HUDEP-2 (cell line): ENCODE measurements around the gene TTLL13.
A peak's percentile ranks its signal among the peaks of the same experiment; 100 is the strongest.
"Not testable (repeated sequence)": the region's sequence is repeated elsewhere in the genome, so short reads cannot be mapped to it uniquely, and the experiment has no call there.

Source experiments
- DNase-seq, 76 experiments: peaks; one replicate each; lab custom pipeline; 2025; ENCODE audit not compliant: unreplicated experiment in 76 of 76; lab: John Stamatoyannopoulos, UW

The TTLL13 gene

GRCh38 chr15:90271459-90272166 lies 22.3 kb downstream of the TTLL13 start:
- no peak for DNase-seq

GRCh38 chr15:90278467-90278866 lies 29.1 kb downstream of the TTLL13 start:
- DNase-seq: not testable (repeated sequence)

GRCh38 chr15:90280743-90281142 lies 31.4 kb downstream of the TTLL13 start:
- DNase-seq: not testable (repeated sequence)

- not testable (repeated sequence) for DNase-seq
These were observed 32.3 kb downstream of the TTLL13 start for GRCh38 chr15:90281637-90282036.

- DNase-seq: peak in 22 of 76 experiments; percentile 1 to 35 (median 11)
These were observed 37.3 kb downstream of the TTLL13 start for GRCh38 chr15:90286678-90287077.

GRCh38 chr15:90287101-90287500 lies 37.7 kb downstream of the TTLL13 start:
- DNase-seq: no peak

GRCh38 chr15:90287946-90288345 lies 38.6 kb downstream of the TTLL13 start:
- DNase-seq: no peak

- peak in 27 of 76 experiments; percentile 2 to 50 (median 23) for DNase-seq
These were observed 42.5 kb downstream of the TTLL13 start for GRCh38 chr15:90291679-90292356.

GRCh38 chr15:90293040-90293810 lies 43.9 kb downstream of the TTLL13 start:
- peak in 64 of 76 experiments; percentile 8 to 78 (median 48) for DNase-seq

GRCh38 chr15:90294159-90294558 lies 44.8 kb downstream of the TTLL13 start:
- no peak for DNase-seq

GRCh38 chr15:90294601-90295269 lies 45.4 kb downstream of the TTLL13 start:
- no peak for DNase-seq

- no peak for DNase-seq
These were observed 45.9 kb downstream of the TTLL13 start for GRCh38 chr15:90295270-90295648.

- not testable (repeated sequence) for DNase-seq
These were observed 47.0 kb downstream of the TTLL13 start for GRCh38 chr15:90296316-90296884.

- no peak for DNase-seq
These were observed 47.7 kb downstream of the TTLL13 start for GRCh38 chr15:90297021-90297420.

GRCh38 chr15:90300541-90300940 lies 51.2 kb downstream of the TTLL13 start:
- no peak for DNase-seq

- peak in 61 of 76 experiments; percentile 3 to 66 (median 35) for DNase-seq
These were observed 51.8 kb downstream of the TTLL13 start for GRCh38 chr15:90300988-90301706.

GRCh38 chr15:90301707-90302300 lies 52.4 kb downstream of the TTLL13 start:
- DNase-seq: no peak

GRCh38 chr15:90305355-90305754 lies 56.0 kb downstream of the TTLL13 start:
- not testable (repeated sequence) for DNase-seq

- no peak for DNase-seq
These were observed 56.6 kb downstream of the TTLL13 start for GRCh38 chr15:90305932-90306331.
